ENCODE results near the gene ZNF670.

DNA sequence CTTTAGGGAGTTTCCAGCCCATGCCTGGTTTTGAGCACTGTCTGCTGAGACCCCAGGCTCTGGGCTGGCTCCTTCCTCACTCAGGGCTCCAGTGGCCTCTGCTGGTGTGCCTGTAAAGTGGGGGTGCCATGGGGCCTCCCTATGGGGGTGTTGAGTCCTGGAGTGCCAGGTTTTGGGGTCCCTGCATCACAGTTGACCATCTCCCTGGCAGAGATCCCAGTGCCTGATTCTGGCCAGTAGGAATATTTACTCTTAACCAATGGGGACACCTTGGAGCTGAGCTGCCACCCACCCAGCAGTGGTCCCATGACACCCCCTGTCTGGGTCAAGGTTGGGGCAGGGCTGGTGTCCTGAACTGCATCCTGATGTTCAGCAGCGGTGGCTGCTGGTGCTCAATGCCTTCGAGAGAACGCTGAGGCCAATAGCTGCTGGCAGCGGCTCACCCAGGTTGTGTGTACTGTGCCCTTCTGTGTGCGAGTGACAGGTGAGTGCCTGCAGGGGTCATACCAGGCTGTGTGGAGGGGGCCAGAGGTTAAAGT is 35.2 kb upstream of the ZNF670 start:
- TF ChIP-seq, protein P1, sequence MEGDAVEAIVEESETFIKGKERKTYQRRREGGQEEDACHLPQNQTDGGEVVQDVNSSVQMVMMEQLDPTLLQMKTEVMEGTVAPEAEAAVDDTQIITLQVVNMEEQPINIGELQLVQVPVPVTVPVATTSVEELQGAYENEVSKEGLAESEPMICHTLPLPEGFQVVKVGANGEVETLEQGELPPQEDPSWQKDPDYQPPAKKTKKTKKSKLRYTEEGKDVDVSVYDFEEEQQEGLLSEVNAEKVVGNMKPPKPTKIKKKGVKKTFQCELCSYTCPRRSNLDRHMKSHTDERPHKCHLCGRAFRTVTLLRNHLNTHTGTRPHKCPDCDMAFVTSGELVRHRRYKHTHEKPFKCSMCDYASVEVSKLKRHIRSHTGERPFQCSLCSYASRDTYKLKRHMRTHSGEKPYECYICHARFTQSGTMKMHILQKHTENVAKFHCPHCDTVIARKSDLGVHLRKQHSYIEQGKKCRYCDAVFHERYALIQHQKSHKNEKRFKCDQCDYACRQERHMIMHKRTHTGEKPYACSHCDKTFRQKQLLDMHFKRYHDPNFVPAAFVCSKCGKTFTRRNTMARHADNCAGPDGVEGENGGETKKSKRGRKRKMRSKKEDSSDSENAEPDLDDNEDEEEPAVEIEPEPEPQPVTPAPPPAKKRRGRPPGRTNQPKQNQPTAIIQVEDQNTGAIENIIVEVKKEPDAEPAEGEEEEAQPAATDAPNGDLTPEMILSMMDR (IDR thresholded peaks at IDR 0.05), result no peak
- TF ChIP-seq POLR2AphosphoS5 (IDR thresholded peaks at IDR 0.05), result no peak

Measured in upper lobe of left lung (tissue), 4 donors.